GM23248 (cell line): ENCODE data around the gene TNNI2.

Experiments
- EZH2 ChIP-seq: fragments of 200-600 bp; sonication (generic); IDR thresholded peaks from 2 replicates; pipeline ENCODE4 v1.6.1; 2018; ENCODE audit warnings: antibody characterized with exemption, mild to moderate bottlenecking; ENCODE audit not compliant: insufficient read depth, poor library complexity, severe bottlenecking
- EZH2phosphoT487 ChIP-seq: fragments of 200-600 bp; sonication (generic); IDR thresholded peaks from 2 replicates; pipeline ENCODE4 v1.6.1; 2018; ENCODE audit warnings: antibody characterized with exemption, moderate library complexity, mild to moderate bottlenecking, low read depth; ENCODE audit not compliant: insufficient read depth

- TF ChIP-seq EZH2phosphoT487 (no peak), EZH2 (no peak)
These were observed 10.1 kb downstream of the TNNI2 start for GRCh38 chr11:1848640-1849430.
